ENCODE data around the gene ARL6IP1. TPM values are rescaled to one million over a fixed set of nuclear protein-coding genes. Genes with fewer than 3 reads are reported as not detected.
"Not testable (repeated sequence)": the region's sequence is repeated elsewhere in the genome, so short reads cannot be mapped to it uniquely, and the experiment has no call there.

ARL6IP1 gene
- total and polyA plus RNA-seq, 4 donors: 99.0 to 260 (median 184) TPM

GRCh38 chr16:18782697-18783429 is 18.5 kb downstream of the ARL6IP1 start (continued):
- TF ChIP-seq, protein P1, sequence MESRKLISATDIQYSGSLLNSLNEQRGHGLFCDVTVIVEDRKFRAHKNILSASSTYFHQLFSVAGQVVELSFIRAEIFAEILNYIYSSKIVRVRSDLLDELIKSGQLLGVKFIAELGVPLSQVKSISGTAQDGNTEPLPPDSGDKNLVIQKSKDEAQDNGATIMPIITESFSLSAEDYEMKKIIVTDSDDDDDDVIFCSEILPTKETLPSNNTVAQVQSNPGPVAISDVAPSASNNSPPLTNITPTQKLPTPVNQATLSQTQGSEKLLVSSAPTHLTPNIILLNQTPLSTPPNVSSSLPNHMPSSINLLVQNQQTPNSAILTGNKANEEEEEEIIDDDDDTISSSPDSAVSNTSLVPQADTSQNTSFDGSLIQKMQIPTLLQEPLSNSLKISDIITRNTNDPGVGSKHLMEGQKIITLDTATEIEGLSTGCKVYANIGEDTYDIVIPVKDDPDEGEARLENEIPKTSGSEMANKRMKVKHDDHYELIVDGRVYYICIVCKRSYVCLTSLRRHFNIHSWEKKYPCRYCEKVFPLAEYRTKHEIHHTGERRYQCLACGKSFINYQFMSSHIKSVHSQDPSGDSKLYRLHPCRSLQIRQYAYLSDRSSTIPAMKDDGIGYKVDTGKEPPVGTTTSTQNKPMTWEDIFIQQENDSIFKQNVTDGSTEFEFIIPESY (IDR thresholded peaks at IDR 0.05): no peak
- TF ChIP-seq SP1 (IDR thresholded peaks at IDR 0.05): no peak
- no peak for TF ChIP-seq RXRA (IDR thresholded peaks at IDR 0.05)

DNA sequence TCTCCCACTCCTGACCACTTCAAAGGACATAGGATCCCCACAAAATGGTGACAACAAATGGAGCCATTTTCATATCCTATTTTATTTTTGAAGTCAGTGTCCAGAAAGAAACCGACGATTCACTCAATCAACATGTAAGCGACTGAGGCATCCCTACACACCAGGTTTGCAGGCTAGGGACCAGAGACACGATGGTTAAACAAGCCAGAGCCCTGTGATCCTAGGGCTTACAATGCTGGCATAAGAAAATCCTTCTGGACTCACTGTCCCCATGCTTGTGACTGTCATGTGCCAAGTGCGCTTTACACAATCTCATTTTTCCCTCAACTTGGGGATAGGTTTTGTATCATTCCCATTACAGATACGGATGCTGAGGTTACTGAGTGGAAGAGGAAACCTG is 20.1 kb downstream of the ARL6IP1 start:
- H3K4me3 ChIP-seq (ENCODE audit: low read depth in 1 of 3, low read length in 3 of 3); DNase-seq (ENCODE audit: low spot score); H3K9me3 ChIP-seq (ENCODE audit: control insufficient read depth in 4 of 4, low read length in 3 of 4); H3K27ac ChIP-seq (ENCODE audit: low read depth in 1 of 2, low read length in 2 of 2); H3K9ac ChIP-seq (ENCODE audit: low read depth in 1 of 2, low read length in 2 of 2); H3K4me1 ChIP-seq (ENCODE audit: control insufficient read depth in 4 of 4, insufficient read depth in 4 of 4, low read length in 3 of 4); H3K27me3 ChIP-seq (ENCODE audit: control insufficient read depth in 4 of 4, insufficient read depth in 4 of 4, low read length in 3 of 4): not testable (repeated sequence)
- 92% methylated on average over 6 of the region's 6 CpGs for WGBS
- H3K36me3 ChIP-seq (ENCODE audit: control insufficient read depth in 4 of 4, insufficient read depth in 3 of 4, low read depth in 1 of 4, low read length in 3 of 4): peaks cover 15 to 36% (median 26%) of the 10 kb centered on the region in 4 donors

DNA sequence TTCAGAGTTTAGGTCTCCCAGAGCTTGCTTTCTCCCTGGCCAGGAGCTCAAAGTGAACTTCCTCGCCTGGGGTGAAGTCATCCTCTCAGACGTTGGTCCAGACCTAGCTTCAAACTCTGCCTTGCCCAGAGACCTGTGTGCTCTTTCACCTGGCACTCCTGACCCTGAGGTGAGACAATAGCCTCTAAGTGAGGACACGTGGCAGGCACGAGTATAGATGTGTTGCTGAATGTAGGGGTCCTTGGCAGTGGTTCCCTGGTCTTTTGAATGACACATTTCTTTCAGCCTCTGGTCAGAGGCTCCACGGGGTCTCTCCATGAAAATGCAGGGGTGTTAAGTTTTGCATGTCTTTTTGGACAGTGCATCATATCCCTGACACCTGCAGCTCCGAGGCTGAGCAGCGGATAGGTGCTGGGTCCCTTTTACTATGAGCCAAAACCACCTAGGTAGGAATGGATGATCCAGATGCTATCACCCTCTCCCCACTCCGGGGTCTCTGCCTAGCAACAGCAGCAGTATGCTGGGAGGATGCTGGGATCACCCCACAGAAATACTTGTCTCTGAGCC is 20.8 kb downstream of the ARL6IP1 start:
- not testable (repeated sequence) for H3K9ac ChIP-seq (ENCODE audit: low read depth in 1 of 2, low read length in 2 of 2); DNase-seq (ENCODE audit: low spot score); H3K9me3 ChIP-seq (ENCODE audit: control insufficient read depth in 4 of 4, low read length in 3 of 4); H3K27me3 ChIP-seq (ENCODE audit: control insufficient read depth in 4 of 4, insufficient read depth in 4 of 4, low read length in 3 of 4); H3K4me3 ChIP-seq (ENCODE audit: low read depth in 1 of 3, low read length in 3 of 3); H3K27ac ChIP-seq (ENCODE audit: low read depth in 1 of 2, low read length in 2 of 2); H3K4me1 ChIP-seq (ENCODE audit: control insufficient read depth in 4 of 4, insufficient read depth in 4 of 4, low read length in 3 of 4)
- H3K36me3 ChIP-seq (ENCODE audit: control insufficient read depth in 4 of 4, insufficient read depth in 3 of 4, low read depth in 1 of 4, low read length in 3 of 4): peaks cover 14 to 30% (median 23%) of the 10 kb centered on the region in 4 donors
- WGBS: 72% methylated on average over 8 of the region's 8 CpGs

DNA sequence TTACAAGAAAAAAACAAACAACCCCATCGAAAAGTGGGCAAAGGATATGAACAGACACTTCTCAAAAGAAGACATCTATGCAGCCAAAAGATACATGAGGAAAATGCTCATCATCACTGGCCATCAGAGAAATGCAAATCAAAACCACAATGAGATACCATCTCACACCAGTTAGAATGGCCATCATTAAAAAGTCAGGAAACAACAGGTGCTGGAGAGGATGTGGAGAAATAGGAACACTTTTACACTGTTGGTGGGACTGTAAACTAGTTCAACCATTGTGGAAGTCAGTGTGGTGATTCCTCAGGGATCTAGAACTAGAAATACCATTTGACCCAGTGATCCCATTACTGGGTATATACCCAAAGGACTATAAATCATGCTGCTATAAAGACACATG is 23.7 kb downstream of the ARL6IP1 start:
- H3K36me3 ChIP-seq (ENCODE audit: control insufficient read depth in 4 of 4, insufficient read depth in 3 of 4, low read depth in 1 of 4, low read length in 3 of 4); H3K27me3 ChIP-seq (ENCODE audit: control insufficient read depth in 4 of 4, insufficient read depth in 4 of 4, low read length in 3 of 4); H3K9me3 ChIP-seq (ENCODE audit: control insufficient read depth in 4 of 4, low read length in 3 of 4); H3K4me3 ChIP-seq (ENCODE audit: low read depth in 1 of 3, low read length in 3 of 3); H3K27ac ChIP-seq (ENCODE audit: low read depth in 1 of 2, low read length in 2 of 2); H3K9ac ChIP-seq (ENCODE audit: low read depth in 1 of 2, low read length in 2 of 2); H3K4me1 ChIP-seq (ENCODE audit: control insufficient read depth in 4 of 4, insufficient read depth in 4 of 4, low read length in 3 of 4); DNase-seq (ENCODE audit: low spot score): not testable (repeated sequence)
- WGBS: 38% methylated on average over 1 of the region's 1 CpG

DNA sequence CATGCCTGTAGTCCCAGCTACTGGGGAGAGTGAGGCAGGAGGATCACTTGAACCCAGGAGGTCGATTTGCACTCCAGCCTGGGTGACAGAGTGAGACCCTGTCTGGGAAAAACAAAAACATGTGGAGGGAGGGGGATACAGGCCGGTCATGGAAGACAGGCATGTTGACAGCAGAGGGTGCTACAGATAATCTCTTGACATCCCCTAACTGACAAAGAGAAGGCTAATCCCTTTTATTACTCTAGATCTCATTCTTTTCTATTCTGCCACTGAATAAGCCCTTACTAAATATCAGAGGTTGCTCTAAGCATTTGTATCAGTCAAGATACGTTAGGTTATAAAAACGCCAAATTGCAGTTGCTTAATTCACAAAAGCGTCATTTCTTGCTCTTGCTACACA is 25.0 kb downstream of the ARL6IP1 start:
- H3K4me1 ChIP-seq (ENCODE audit: control insufficient read depth in 4 of 4, insufficient read depth in 4 of 4, low read length in 3 of 4); H3K4me3 ChIP-seq (ENCODE audit: low read depth in 1 of 3, low read length in 3 of 3); DNase-seq (ENCODE audit: low spot score); H3K27ac ChIP-seq (ENCODE audit: low read depth in 1 of 2, low read length in 2 of 2); H3K27me3 ChIP-seq (ENCODE audit: control insufficient read depth in 4 of 4, insufficient read depth in 4 of 4, low read length in 3 of 4); H3K9ac ChIP-seq (ENCODE audit: low read depth in 1 of 2, low read length in 2 of 2); H3K9me3 ChIP-seq (ENCODE audit: control insufficient read depth in 4 of 4, low read length in 3 of 4); H3K36me3 ChIP-seq (ENCODE audit: control insufficient read depth in 4 of 4, insufficient read depth in 3 of 4, low read depth in 1 of 4, low read length in 3 of 4): not testable (repeated sequence)
- WGBS: 83% methylated on average over 5 of the region's 5 CpGs

GRCh38 chr16:18774651-18775050 is 26.7 kb downstream of the ARL6IP1 start:
- not testable (repeated sequence) for DNase-seq (ENCODE audit: low spot score); H3K9me3 ChIP-seq (ENCODE audit: control insufficient read depth in 4 of 4, low read length in 3 of 4); H3K9ac ChIP-seq (ENCODE audit: low read depth in 1 of 2, low read length in 2 of 2); H3K36me3 ChIP-seq (ENCODE audit: control insufficient read depth in 4 of 4, insufficient read depth in 3 of 4, low read depth in 1 of 4, low read length in 3 of 4); H3K4me1 ChIP-seq (ENCODE audit: control insufficient read depth in 4 of 4, insufficient read depth in 4 of 4, low read length in 3 of 4); H3K27me3 ChIP-seq (ENCODE audit: control insufficient read depth in 4 of 4, insufficient read depth in 4 of 4, low read length in 3 of 4); H3K27ac ChIP-seq (ENCODE audit: low read depth in 1 of 2, low read length in 2 of 2); H3K4me3 ChIP-seq (ENCODE audit: low read depth in 1 of 3, low read length in 3 of 3)
- WGBS: 95% methylated on average over 4 of the region's 4 CpGs

DNA sequence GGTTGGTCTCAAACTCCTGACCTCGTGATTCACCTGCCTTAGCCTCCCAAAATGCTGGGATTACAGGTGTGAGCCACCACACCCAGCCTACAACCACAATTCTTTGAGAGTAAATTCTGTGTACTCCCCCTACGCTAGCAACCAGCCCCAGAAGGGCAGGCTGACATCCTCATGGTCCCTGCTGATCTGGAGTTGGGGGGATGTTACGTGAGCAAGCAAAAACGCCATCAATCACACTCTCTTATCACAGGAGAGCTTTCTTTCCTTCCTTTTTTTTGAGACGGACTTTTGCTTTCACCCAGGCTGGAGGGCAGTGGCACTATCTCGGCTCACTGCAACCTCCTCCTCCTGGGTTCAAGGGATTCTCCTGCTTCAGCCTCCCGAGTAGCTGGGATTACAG is 29.2 kb downstream of the ARL6IP1 start:
- H3K9ac ChIP-seq (ENCODE audit: low read depth in 1 of 2, low read length in 2 of 2); H3K27ac ChIP-seq (ENCODE audit: low read depth in 1 of 2, low read length in 2 of 2); H3K4me3 ChIP-seq (ENCODE audit: low read depth in 1 of 3, low read length in 3 of 3); H3K4me1 ChIP-seq (ENCODE audit: control insufficient read depth in 4 of 4, insufficient read depth in 4 of 4, low read length in 3 of 4); DNase-seq (ENCODE audit: low spot score); H3K36me3 ChIP-seq (ENCODE audit: control insufficient read depth in 4 of 4, insufficient read depth in 3 of 4, low read depth in 1 of 4, low read length in 3 of 4); H3K27me3 ChIP-seq (ENCODE audit: control insufficient read depth in 4 of 4, insufficient read depth in 4 of 4, low read length in 3 of 4); H3K9me3 ChIP-seq (ENCODE audit: control insufficient read depth in 4 of 4, low read length in 3 of 4): not testable (repeated sequence)
- 85% methylated on average over 7 of the region's 7 CpGs for WGBS

DNA sequence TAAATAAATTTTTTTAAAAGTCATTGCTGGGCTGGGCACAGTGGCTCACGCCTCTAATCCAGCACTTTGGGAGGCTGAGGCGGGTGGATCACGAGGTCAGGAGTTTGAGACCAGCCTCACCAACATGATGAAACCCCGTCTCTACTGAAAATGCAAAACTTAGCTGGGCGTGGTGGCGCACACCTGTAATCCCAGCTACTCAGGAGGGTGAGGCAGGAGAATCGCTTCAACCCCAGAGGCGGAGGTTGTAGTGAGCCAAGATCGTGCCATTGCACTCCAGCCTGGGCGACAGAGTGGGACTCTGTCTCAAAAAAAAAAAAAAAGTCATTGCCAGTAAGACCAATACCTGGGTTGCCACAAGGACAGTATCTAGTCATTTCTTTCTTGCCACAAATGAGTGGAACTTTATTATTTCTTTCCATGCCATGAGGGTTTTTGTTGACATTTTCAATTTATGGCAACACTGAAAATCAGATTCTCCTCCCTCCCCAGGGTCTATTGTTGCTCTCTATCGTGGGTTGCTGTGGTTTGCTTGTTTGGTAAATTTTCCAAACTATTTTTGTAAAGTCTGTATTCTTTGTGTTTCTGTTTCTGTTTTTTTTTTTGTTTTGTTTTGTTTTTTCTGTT is 30.9 kb downstream of the ARL6IP1 start:
- H3K4me1 ChIP-seq (ENCODE audit: control insufficient read depth in 4 of 4, insufficient read depth in 4 of 4, low read length in 3 of 4); H3K27me3 ChIP-seq (ENCODE audit: control insufficient read depth in 4 of 4, insufficient read depth in 4 of 4, low read length in 3 of 4); H3K27ac ChIP-seq (ENCODE audit: low read depth in 1 of 2, low read length in 2 of 2); H3K9me3 ChIP-seq (ENCODE audit: control insufficient read depth in 4 of 4, low read length in 3 of 4); H3K9ac ChIP-seq (ENCODE audit: low read depth in 1 of 2, low read length in 2 of 2); DNase-seq (ENCODE audit: low spot score); H3K4me3 ChIP-seq (ENCODE audit: low read depth in 1 of 3, low read length in 3 of 3); H3K36me3 ChIP-seq (ENCODE audit: control insufficient read depth in 4 of 4, insufficient read depth in 3 of 4, low read depth in 1 of 4, low read length in 3 of 4): not testable (repeated sequence)
- WGBS: 96% methylated on average over 11 of the region's 11 CpGs

Measured in liver (tissue), 9 donors.